DOHH2 (cell line): ENCODE results near the gene HDDC3.

ENCODE experiments used
- H3F3A ChIP-seq: fragments of 200-600 bp; sonication (generic), shearing (Covaris generic); 2 replicates; pipeline ENCODE4 v1.6.0; 2016; ENCODE audit warnings: antibody characterized with exemption, mild to moderate bottlenecking; ENCODE audit not compliant: control insufficient read depth, insufficient read depth
- H3K27ac ChIP-seq: fragments of 200-600 bp; sonication (generic); 2 replicates; pipeline ENCODE4 v1.5.1; 2014; ENCODE audit warnings: low read depth, mild to moderate bottlenecking, low read length, moderate library complexity
- H3K27me3 ChIP-seq: fragments of 200-600 bp; sonication (generic); 2 replicates; pipeline ENCODE4 v1.6.1; 2014; ENCODE audit warnings: mild to moderate bottlenecking, low read length, mixed read lengths; ENCODE audit not compliant: control insufficient read depth
- H3K36me3 ChIP-seq: fragments of 200-600 bp; sonication (generic); 2 replicates; pipeline ENCODE4 v1.6.1; 2014; ENCODE audit warnings: mild to moderate bottlenecking, low read length, moderate library complexity, mixed read lengths; ENCODE audit not compliant: control insufficient read depth
- H3K4me1 ChIP-seq: fragments of 200-600 bp; sonication (generic); 2 replicates; pipeline ENCODE4 v1.6.1; 2014; ENCODE audit warnings: mild to moderate bottlenecking, low read length, mixed read lengths; ENCODE audit not compliant: control insufficient read depth
- H3K4me2 ChIP-seq: fragments of 200-600 bp; sonication (generic); 2 replicates; pipeline ENCODE4 v1.6.0; 2014; ENCODE audit warnings: mild to moderate bottlenecking, low read length, moderate library complexity
- H3K4me3 ChIP-seq: fragments of 200-600 bp; sonication (generic); 2 replicates; pipeline ENCODE4 v1.5.1; 2014; ENCODE audit warnings: mild to moderate bottlenecking, low read length, mixed read lengths
- H3K79me2 ChIP-seq: fragments of 200-600 bp; sonication (generic); 2 replicates; pipeline ENCODE4 v1.6.1; 2014; ENCODE audit warnings: mild to moderate bottlenecking, low read length, mixed read lengths; ENCODE audit not compliant: control insufficient read depth
- H3K9me2 ChIP-seq: fragments of 200-600 bp; sonication (generic); replicated peaks from 2 replicates; pipeline ENCODE4 v1.6.1; 2014; ENCODE audit warnings: mild to moderate bottlenecking, low read length, mixed read lengths; ENCODE audit not compliant: control insufficient read depth
- H3K9me3 ChIP-seq: fragments of 200-600 bp; sonication (generic); 2 replicates; pipeline ENCODE4 v1.6.1; 2014; ENCODE audit warnings: antibody characterized with exemption, low read length, mixed read lengths; ENCODE audit not compliant: control insufficient read depth, insufficient read depth
- H4K20me1 ChIP-seq: fragments of 200-600 bp; sonication (generic); 2 replicates; pipeline ENCODE4 v1.6.0; 2014; ENCODE audit warnings: low read depth, mild to moderate bottlenecking, antibody characterized with exemption, low read length, moderate library complexity; ENCODE audit not compliant: control insufficient read depth, insufficient read depth
- CTCF ChIP-seq: fragments of 200-600 bp; sonication (generic); IDR thresholded peaks from one replicate; pipeline ENCODE4 v1.5.1; 2014; ENCODE audit warnings: antibody characterized with exemption, mild to moderate bottlenecking, low read depth, low read length; ENCODE audit not compliant: poor library complexity, severe bottlenecking
- EZH2phosphoT487 ChIP-seq: fragments of 200-600 bp; sonication (generic); IDR thresholded peaks from 2 replicates; pipeline ENCODE4 v1.6.1; 2017; ENCODE audit warnings: borderline replicate concordance, mild to moderate bottlenecking, antibody characterized with exemption, low read length, moderate library complexity, mixed read lengths

HDDC3 gene

DNA sequence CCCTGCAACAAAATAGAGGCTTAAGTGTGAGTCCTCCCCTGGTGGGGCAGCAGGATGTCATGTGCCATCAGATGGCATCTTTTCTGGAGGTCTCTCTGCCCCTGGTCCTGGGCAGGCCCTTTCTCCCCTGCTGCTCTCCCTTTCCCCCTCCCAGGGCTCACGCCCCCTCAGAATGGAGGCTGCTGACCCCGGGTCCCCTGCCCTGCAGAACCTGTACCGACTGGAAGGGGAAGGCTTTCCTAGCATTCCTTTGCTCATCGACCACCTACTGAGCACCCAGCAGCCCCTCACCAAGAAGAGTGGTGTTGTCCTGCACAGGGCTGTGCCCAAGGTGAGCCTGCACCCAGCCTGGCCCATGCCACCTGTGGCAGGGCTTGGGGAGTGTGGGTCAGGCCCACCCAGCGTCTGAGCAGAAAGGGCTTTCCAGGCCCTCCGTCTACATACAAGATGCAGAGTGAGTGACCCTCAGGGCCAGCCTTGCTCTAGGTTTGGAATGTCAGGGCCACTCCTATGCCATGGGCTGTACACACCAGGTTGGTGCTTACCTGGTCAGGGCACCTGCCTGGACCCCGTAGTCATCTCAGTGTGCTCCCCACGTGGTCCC, 40.9 kb downstream of the HDDC3 start:
- Histone ChIP-seq H3K36me3 (peaks cover 56% of the 10 kb centered on the region), H3K4me3 (no peak overlapping the region)

DNA sequence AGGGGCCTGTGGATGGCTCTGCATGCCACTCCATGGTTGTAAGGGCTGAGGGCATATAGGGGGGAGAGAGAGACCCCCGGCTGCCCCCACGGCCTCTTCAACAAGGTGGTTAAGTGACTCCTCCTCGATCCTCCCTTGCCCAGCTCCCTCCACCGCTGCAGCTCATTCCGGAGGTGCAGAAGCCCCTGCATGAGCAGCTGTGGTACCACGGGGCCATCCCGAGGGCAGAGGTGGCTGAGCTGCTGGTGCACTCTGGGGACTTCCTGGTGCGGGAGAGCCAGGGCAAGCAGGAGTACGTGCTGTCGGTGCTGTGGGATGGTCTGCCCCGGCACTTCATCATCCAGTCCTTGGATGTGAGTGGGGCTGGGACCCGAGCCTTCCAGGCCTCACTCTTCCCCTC, 41.5 kb downstream of the HDDC3 start:
- no peak for TF ChIP-seq CTCF
- no peak for TF ChIP-seq EZH2phosphoT487
- Histone ChIP-seq H3K27me3 (no peaks in the 10 kb centered on the region), H4K20me1 (no peaks in the 10 kb centered on the region), H3K36me3 (peaks cover 54% of the 10 kb centered on the region), H3K4me1 (peaks cover 26% of the 10 kb centered on the region), H3F3A (peaks cover under 1% of the 10 kb centered on the region), H3K27ac (no peak overlapping the region), H3K79me2 (no peaks in the 10 kb centered on the region), H3K4me3 (no peak overlapping the region), H3K9me2 (no peaks in the 10 kb centered on the region), H3K4me2 (no peak overlapping the region), H3K9me3 (no peaks in the 10 kb centered on the region)

More for the DNA sequence above, 40.9 kb downstream of the HDDC3 start:
- Histone ChIP-seq H3F3A (peaks cover 7% of the 10 kb centered on the region), H3K9me3 (no peaks in the 10 kb centered on the region), H3K27ac (no peak overlapping the region), H3K79me2 (no peaks in the 10 kb centered on the region), H4K20me1 (no peaks in the 10 kb centered on the region), H3K27me3 (no peaks in the 10 kb centered on the region), H3K4me2 (no peak overlapping the region), H3K4me1 (peaks cover 26% of the 10 kb centered on the region), H3K9me2 (no peaks in the 10 kb centered on the region)
- no peak for TF ChIP-seq EZH2phosphoT487
- TF ChIP-seq CTCF: no peak

DNA sequence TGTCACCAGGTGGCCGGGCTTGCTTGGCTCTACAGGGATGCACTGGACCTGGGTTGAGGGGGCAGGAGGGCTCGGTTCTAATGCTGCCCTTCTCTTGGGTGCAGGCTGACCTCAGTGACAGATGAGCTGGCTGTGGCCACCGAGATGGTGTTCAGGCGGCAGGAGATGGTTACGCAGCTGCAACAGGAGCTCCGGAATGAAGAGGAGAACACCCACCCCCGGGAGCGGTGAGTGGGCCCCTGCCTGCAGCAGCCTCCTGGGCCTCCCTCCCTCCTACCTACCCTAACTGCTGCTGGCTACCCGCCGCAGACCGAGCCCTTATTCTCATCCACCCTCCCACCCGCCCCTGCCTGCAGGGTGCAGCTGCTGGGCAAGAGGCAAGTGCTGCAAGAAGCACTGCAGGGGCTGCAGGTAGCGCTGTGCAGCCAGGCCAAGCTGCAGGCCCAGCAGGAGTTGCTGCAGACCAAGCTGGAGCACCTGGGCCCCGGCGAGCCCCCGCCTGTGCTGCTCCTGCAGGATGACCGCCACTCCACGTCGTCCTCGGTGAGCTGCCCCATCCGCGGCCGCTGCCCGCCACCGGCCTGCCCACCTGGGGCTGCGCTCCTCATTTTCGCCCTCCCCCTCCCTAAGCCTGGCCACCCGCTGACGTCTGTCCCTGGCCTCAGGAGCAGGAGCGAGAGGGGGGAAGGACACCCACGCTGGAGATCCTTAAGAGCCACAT, 42.5 kb downstream of the HDDC3 start:
- Histone ChIP-seq H3K9me3 (no peaks in the 10 kb centered on the region), H3K79me2 (no peaks in the 10 kb centered on the region), H3F3A (peaks cover 3% of the 10 kb centered on the region; the same call in 1 of the 2 replicates), H3K9me2 (no peaks in the 10 kb centered on the region), H3K27ac (no peak overlapping the region), H3K4me1 (peaks cover 26% of the 10 kb centered on the region), H3K4me2 (no peak overlapping the region), H3K4me3 (no peak overlapping the region), H4K20me1 (no peaks in the 10 kb centered on the region), H3K27me3 (no peaks in the 10 kb centered on the region), H3K36me3 (peaks cover 44% of the 10 kb centered on the region)
- TF ChIP-seq EZH2phosphoT487 (no peak), CTCF (no peak)
